ENCODE results near the gene ARHGAP42. TPM values are rescaled to one million over a fixed set of nuclear protein-coding genes. Genes with fewer than 3 reads are reported as not detected.
"Not testable (repeated sequence)": the region's sequence is repeated elsewhere in the genome, so short reads cannot be mapped to it uniquely, and the experiment has no call there.

ARHGAP42 gene
- total RNA-seq, 1 donor from 2014 or later: 11.2 TPM

- ATAC-seq: no peak
Observed at GRCh38 chr11:100999756-101000155, 312.7 kb downstream of the ARHGAP42 start.

GRCh38 chr11:101003468-101003867 lies 316.4 kb downstream of the ARHGAP42 start:
- no peak for ATAC-seq
- no peak for DNase-seq (ENCODE audit: low spot score)

More at GRCh38 chr11:100999756-101000155, 312.7 kb downstream of the ARHGAP42 start:
- no peak for DNase-seq (ENCODE audit: low spot score)

DNA sequence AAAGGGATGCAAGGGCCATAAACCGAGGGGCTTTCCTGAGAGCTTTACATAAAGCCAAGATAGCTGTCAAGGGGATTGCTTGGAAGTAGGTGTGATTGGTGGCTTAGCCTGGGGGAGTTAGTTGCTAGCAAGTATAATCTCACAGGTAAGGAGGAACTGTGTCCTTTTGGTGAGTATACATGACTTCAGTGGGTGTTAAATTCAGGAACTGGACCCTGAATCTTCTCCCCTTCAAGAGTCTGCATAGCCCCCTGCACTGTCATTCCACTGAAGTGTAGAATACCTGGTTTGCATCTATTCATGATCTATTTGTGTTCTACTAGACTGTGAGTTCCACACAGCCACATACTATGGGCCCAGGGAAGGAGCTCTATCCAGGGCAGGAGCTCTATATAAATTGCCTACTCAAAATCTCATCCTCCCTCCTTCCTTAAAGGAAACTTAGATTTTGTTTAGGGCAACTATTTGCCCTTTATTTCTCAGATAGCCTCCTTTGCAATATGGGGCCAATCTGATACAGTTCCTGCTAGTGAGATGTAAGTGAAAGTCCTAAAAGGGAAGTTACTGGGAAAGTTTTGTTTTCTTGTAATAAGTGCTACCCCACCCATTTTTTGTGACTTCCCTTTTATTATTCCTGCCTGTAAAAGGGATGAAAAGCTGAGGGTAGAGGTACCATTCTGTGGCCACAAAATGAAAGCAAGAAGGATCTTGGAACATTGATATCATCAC lies 322.0 kb downstream of the ARHGAP42 start:
- ATAC-seq (no peak), DNase-seq (ENCODE audit: low spot score) (no peak)

DNA sequence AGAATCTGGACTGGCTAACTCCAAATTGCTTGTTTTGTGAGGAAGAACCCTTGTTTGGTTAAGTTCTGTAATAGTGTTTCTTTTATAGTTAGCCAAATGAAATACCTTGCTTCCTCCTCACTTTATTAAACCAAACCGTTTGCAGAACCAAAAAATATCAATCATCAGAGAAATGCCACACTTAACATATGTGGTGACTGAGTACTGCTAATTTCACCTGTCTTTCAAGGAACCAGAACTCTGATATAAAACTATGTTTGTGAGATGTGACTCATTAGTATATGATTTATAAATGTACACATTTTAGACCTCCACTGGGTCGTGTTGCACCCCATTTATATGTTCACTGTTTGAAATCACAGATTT lies 322.6 kb downstream of the ARHGAP42 start:
- no peak for ATAC-seq
- DNase-seq (ENCODE audit: low spot score): no peak

DNA sequence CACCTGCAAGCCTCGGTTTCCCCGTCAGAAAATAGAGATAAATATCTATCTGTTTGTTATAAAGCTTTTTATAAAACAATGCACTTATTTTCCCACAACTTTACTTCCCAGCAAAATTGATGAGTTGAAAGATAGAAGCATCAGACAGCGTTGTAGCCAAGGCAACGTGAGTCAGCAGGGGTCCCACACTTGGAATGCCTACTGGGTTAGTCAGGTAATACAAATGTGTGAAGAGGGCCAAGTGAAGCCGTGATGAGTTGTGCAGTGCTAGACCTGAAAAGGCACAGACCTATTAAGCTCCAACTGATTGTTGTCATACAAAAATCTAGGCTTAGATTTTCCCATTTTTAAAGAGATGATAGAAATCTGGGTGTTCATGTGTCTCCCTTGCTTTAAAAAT lies 323.8 kb downstream of the ARHGAP42 start:
- DNase-seq (ENCODE audit: low spot score) (no peak), ATAC-seq (no peak)

GRCh38 chr11:101011881-101012280 lies 324.8 kb downstream of the ARHGAP42 start:
- DNase-seq (ENCODE audit: low spot score) (no peak), ATAC-seq (no peak)

- DNase-seq (ENCODE audit: low spot score); ATAC-seq: not testable (repeated sequence)
Observed at GRCh38 chr11:101013702-101014101, 326.6 kb downstream of the ARHGAP42 start.

- DNase-seq (ENCODE audit: low spot score) (no peak), ATAC-seq (no peak)
Observed at GRCh38 chr11:101014600-101015285, 327.7 kb downstream of the ARHGAP42 start.

DNA sequence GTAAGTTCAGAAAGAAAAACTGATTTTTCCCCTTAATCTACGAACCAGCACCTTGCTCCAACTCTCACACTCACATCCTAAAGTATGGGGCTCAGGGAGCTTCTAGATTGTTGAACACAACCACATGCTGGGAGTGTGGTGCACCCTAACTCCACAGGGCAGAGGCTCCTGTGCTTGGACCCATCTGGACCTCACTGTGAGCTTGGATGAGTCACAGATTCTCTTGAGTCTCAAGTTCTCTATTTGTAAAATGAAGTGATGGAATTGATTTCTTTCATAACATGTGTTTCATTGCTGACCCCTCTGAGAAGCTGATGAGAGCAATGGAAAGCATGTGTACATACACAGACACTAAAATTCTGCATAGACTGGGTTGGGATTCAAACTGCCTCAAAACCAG lies 332.8 kb downstream of the ARHGAP42 start:
- no peak for ATAC-seq

DNA sequence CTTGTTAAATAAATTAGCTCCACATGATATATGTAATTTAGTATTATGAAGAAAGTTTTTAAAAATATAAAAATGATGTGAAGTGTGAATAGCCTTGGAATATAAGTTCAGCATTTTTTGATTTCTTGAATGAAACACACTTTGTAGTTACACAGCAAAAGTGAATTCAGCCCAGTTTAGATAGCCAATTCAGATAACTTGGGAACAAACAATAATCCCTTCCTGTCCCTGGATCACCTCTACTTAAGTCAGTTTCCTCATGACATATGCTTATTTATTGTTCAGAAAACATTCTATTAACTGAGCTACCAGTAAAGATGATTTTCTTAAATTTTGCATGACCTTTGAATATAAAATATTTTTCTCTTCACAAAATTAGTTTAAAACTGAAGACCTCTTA lies 335.2 kb downstream of the ARHGAP42 start:
- ATAC-seq: no peak
- no peak for DNase-seq (ENCODE audit: low spot score)

More for the DNA sequence above, 332.8 kb downstream of the ARHGAP42 start:
- DNase-seq (ENCODE audit: low spot score): no peak

DNA sequence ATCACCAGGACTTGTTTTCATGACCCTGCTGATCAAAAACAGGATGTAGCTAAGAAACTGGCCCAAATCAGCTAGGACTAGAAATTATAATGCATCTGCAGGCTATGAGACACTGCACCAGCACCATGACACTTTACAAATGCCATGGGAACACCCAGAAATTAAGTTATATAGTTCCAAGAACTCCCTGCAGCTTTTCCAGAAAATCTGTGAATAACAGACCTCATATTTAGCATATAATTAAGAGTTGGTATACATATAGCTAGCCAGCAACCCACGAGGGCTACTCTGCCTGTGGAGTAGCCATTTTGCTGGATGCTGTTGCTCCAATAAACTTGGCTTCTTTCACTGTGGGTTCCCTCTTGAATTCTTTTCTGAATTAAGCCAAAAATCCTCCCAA lies 341.6 kb downstream of the ARHGAP42 start:
- DNase-seq (ENCODE audit: low spot score) (no peak), ATAC-seq (no peak)

DNA sequence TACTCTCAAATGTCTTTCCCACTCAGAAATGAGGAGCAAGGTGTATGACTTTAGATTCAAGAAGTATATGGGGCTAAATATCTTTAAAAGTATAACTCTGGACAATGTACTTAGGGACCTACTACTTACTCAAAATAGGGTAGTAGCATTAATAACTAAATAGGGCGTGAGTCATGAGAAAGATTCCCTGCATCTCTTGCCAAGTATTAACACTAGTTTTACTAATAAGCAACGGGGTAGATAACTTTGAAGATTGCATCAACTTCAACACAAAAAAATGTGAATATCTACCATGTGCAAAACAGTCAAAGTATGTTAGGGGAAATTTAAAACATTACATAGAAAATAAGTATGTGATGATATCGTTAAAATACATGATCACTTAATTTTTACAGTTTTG lies 342.9 kb downstream of the ARHGAP42 start:
- no peak for ATAC-seq
- no peak for DNase-seq (ENCODE audit: low spot score)

DNA sequence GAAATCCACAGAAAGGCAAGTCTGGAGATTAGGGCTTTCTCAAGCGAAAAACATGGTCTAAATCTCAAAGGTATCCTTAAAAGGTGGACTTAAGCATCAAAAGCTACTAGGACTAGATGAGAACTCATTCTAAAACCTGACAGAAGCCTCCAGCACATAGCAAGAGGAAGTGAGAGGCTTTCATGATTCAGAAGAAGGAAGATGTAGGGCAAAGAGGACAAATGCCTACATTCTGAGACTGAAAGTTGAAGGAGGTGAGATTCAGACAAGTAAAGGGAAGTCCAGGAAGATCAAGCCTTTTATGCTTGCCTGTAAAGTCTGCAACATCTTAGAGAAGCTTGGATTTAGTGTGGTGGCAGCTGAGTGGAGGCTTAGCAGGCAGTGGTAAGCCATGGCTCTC lies 343.6 kb downstream of the ARHGAP42 start:
- DNase-seq (ENCODE audit: low spot score) (no peak), ATAC-seq (no peak)

DNA sequence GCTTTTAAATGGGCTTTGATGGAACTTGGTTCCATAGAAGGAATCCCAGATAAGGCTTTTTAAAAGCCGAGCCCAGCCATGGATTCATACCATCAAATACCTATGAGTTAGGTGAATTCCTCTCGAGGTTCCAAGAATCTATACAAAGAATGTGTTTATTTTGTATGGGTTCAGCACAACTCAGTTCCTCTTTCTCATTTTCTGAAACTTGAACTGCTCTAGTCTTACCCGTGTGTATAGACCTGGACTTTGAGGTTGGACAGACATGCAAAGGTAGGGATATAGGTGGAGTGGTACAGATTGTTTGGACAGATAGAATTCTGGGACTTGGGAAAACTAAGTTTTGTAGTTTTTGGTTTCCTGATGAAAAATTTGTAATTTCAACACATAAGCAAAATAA lies 344.6 kb downstream of the ARHGAP42 start:
- DNase-seq (ENCODE audit: low spot score) (no peak), ATAC-seq (no peak)

- no peak for DNase-seq (ENCODE audit: low spot score)
- no peak for ATAC-seq
Observed at GRCh38 chr11:101032991-101033390, 345.9 kb downstream of the ARHGAP42 start.

DNA sequence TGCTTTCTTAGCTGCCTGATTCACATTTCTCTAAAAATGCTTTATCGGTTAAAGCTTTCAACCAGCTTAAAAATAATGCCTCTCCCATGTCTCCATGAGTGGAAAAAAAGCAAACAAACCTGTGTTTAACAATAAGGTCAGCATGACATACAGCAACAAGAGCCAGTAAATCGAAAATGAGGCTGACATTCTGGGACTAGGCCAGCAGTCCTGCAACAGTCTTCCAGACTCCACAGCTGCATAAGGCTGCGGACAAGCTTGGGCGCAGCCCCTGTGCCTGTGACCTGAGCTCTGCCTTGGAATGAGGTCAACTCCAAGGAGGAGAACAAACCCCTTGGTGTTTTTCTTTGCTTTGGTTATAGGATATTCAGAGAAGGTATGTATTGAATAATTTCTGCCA lies 347.0 kb downstream of the ARHGAP42 start:
- DNase-seq (ENCODE audit: low spot score): no peak
- peak; percentile 58 for ATAC-seq

DNA sequence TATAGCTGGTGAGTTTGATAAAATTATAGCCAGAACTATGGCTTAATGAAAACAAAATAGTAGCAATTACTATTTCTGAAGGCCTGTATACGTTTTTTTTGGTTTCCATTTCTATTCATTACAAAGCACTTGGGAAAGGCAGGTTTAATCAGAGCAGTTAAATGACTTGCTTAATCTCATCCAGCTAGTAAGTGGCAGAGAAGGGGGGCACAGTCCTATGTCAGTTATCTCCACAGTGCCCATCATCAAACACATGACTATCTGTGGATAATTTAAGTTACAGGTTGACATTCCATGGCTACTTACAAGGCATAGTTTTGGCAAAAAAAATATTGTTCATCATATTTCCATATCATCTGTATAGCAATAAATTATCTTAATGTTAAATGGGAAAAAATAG lies 348.8 kb downstream of the ARHGAP42 start:
- ATAC-seq: no peak
- no peak for DNase-seq (ENCODE audit: low spot score)

Data from left lobe of liver (tissue), 2 donors.